ENCODE data around the gene DLGAP4.

The DLGAP4 gene

DNA sequence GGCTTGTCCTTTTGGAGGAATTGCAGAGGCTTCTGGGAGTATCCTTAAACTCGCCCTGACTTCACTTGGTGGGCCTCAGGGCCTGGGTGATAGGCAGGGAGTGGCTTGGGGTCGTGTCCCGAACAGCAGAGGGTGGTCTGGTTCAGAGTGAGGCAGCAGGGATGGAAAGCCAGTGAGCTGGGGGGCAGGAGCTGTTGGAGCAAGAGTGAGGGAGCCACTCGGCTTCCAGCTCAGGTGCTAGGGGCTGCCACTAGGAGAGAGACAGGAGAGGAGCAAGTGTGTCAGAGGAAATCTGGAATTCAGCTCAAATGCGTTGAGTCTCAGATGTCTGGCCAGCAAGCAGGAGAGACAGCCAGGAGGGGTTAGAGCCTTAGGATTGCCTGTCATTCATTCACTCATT, 85.8 kb downstream of the DLGAP4 start:
- Mint-ChIP-seq H3K36me3 (ENCODE audit: low read depth) (no peaks in the 10 kb centered on the region), H3K27me3 (ENCODE audit: low read depth, poor library complexity) (peaks cover 47% of the 10 kb centered on the region), H3K27ac (no peak overlapping the region), H3K4me3 (no peak overlapping the region), H3K9me3 (no peaks in the 10 kb centered on the region), H3K4me1 (peaks cover 6% of the 10 kb centered on the region)
- no peak for DNase-seq
- TF ChIP-seq, protein P1, sequence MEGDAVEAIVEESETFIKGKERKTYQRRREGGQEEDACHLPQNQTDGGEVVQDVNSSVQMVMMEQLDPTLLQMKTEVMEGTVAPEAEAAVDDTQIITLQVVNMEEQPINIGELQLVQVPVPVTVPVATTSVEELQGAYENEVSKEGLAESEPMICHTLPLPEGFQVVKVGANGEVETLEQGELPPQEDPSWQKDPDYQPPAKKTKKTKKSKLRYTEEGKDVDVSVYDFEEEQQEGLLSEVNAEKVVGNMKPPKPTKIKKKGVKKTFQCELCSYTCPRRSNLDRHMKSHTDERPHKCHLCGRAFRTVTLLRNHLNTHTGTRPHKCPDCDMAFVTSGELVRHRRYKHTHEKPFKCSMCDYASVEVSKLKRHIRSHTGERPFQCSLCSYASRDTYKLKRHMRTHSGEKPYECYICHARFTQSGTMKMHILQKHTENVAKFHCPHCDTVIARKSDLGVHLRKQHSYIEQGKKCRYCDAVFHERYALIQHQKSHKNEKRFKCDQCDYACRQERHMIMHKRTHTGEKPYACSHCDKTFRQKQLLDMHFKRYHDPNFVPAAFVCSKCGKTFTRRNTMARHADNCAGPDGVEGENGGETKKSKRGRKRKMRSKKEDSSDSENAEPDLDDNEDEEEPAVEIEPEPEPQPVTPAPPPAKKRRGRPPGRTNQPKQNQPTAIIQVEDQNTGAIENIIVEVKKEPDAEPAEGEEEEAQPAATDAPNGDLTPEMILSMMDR (IDR thresholded peaks at IDR 0.05) = no peak

DNA sequence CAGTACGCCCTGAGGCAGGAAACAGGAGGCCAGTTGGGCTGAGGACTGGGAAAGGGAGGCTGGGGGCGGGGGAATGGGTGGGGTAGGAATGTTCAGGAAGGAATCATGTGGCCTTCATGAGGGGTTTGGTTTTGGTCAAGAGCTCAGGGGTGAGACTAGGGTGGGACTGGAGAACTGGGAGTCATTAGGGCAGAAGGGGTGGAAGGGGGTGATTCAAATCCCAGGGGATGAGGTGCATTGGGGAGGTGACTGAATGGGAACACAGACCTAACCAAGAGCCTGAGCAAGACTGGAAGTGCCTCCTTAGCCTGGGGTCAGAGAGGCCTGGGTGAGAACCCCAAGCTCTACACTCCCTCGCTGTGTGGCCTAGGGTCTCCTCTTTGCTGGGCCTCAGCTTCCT, 86.8 kb downstream of the DLGAP4 start:
- no peak overlapping the region for H3K4me3 Mint-ChIP-seq
- DNase-seq = no peak
- TF ChIP-seq, protein P1 (IDR thresholded peaks at IDR 0.05) = no peak
- H3K36me3 Mint-ChIP-seq (ENCODE audit: low read depth) = no peaks in the 10 kb centered on the region
- no peaks in the 10 kb centered on the region for H3K9me3 Mint-ChIP-seq
- peaks cover 6% of the 10 kb centered on the region for H3K4me1 Mint-ChIP-seq
- H3K27ac Mint-ChIP-seq = no peak overlapping the region
- peaks cover 39% of the 10 kb centered on the region for H3K27me3 Mint-ChIP-seq (ENCODE audit: low read depth, poor library complexity)

GRCh38 chr20:36394340-36394965, 88.3 kb downstream of the DLGAP4 start:
- H3K4me3 Mint-ChIP-seq = no peak overlapping the region
- H3K27me3 Mint-ChIP-seq (ENCODE audit: low read depth, poor library complexity) = peaks cover 34% of the 10 kb centered on the region
- peaks cover 6% of the 10 kb centered on the region for H3K4me1 Mint-ChIP-seq
- H3K27ac Mint-ChIP-seq = no peak overlapping the region
- no peaks in the 10 kb centered on the region for H3K9me3 Mint-ChIP-seq
- no peak for DNase-seq
- no peaks in the 10 kb centered on the region for H3K36me3 Mint-ChIP-seq (ENCODE audit: low read depth)
- TF ChIP-seq, protein P1 (IDR thresholded peaks at IDR 0.05) = no peak

DNA sequence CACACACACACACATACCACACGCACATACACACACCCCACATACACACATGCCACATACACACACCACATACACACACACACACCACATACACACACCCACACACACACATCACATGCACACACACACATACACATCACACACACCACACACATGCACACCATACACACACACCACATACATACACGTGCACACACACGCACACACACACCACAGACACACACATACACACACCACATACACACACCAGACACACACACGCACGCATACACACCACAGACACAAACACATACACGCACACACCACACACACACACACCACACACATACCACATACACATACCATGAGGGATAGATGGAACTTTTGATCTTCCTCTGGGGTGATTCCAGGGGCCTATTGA, 90.2 kb downstream of the DLGAP4 start:
- no peaks in the 10 kb centered on the region for H3K9me3 Mint-ChIP-seq
- peaks cover 29% of the 10 kb centered on the region for H3K27me3 Mint-ChIP-seq (ENCODE audit: low read depth, poor library complexity)
- H3K27ac Mint-ChIP-seq = no peak overlapping the region
- TF ChIP-seq, protein P1 (IDR thresholded peaks at IDR 0.05) = no peak
- H3K4me3 Mint-ChIP-seq = no peak overlapping the region
- peaks cover 6% of the 10 kb centered on the region for H3K4me1 Mint-ChIP-seq
- no peaks in the 10 kb centered on the region for H3K36me3 Mint-ChIP-seq (ENCODE audit: low read depth)
- no peak for DNase-seq

DNA sequence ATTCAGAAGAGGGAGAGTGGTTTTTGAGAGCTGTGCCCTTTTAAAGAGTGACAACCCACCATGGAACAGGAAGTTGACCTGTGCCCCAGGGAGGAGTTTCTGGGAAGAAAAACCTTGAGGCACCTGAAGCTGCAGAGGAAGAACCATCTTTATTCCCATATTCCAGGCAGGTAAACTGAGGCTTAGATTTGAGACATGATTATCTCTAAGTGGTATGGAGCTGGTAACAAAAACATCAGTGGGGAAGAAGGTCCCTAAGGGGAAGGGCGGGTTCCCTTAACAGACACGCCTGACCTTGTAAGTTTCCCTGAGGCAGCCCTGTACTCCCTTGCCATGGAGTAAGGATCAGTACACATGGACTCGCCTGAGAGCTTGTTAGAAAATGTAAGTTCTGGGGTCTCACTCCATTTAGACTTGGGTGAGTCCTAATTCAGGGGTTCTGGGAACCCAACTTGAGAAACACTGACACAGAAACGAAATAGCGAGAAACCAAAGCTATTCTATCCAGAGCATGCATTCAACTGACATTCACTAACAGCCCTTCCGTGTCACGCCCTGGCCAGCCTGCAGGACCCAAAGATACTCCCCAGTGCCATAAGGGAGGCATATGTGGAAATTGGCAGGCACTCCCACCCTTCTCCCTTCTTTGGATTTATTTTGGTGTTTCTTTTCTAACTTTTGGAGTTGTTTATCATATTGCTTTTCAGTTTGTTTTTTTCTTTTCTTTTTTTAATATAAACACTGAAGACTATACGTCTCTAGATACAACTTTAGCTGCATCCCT, 90.9 kb downstream of the DLGAP4 start:
- Mint-ChIP-seq H3K9me3 (no peaks in the 10 kb centered on the region), H3K27me3 (ENCODE audit: low read depth, poor library complexity) (peaks cover 30% of the 10 kb centered on the region), H3K36me3 (ENCODE audit: low read depth) (no peaks in the 10 kb centered on the region), H3K27ac (no peak overlapping the region), H3K4me3 (no peak overlapping the region), H3K4me1 (peaks cover 6% of the 10 kb centered on the region)
- DNase-seq = no peak
- TF ChIP-seq, protein P1 (IDR thresholded peaks at IDR 0.05) = no peak
